Caco-2 (cell line): ENCODE results near the gene SUN1. TPM values are rescaled to one million over a fixed set of nuclear protein-coding genes. Genes with fewer than 3 reads are reported as not detected.

Source experiments
- BruUV-seq: library from RNA; stranded (reverse); fragments of 400-500 nt; replicated peaks from 2 replicates; lab custom pipeline; 2021; lab: Mats Ljungman, UMichigan
- CTCF ChIA-PET: fragments of 300-600 bp; sonication (Branson Sonifier 250); formaldehyde crosslinking; loops from one replicate; lab custom pipeline; 2022; ENCODE audit warnings: antibody characterized with exemption; lab: Charles Lee
- POLR2A ChIA-PET: fragments of 300-600 bp; sonication (Branson Sonifier 250); formaldehyde crosslinking; loops from one replicate; lab custom pipeline; 2022; ENCODE audit warnings: antibody characterized with exemption; lab: Charles Lee
- DNase-seq, 2 experiments: peaks; one replicate each; pipeline versions ENCODE4 v3.0.0 to v3.0.0-alpha.2; 2020 to 2022
- H3K27me3 ChIP-seq: replicated peaks from 2 replicates; pipeline ENCODE4 v1.6.0; 2011; ENCODE audit warnings: low read length; ENCODE audit not compliant: control insufficient read depth, insufficient read depth
- H3K36me3 ChIP-seq: 2 replicates; pipeline ENCODE4 v1.5.1; 2011; ENCODE audit warnings: low read length; ENCODE audit not compliant: control insufficient read depth, insufficient read depth
- H3K4me1 ChIP-seq: fragments of 250-450 bp; sonication (Bioruptor Pico); 2 replicates; pipeline ENCODE4 v1.5.1; 2020; ENCODE audit warnings: mild to moderate bottlenecking
- H3K4me3 ChIP-seq: 2 replicates; pipeline ENCODE4 v1.5.1; 2011; ENCODE audit warnings: low read depth, mild to moderate bottlenecking, control low read depth, low read length
- H3K9me3 ChIP-seq: fragments of 250-450 bp; sonication (Bioruptor Pico); 2 replicates; pipeline ENCODE4 v1.5.1; 2020; ENCODE audit warnings: mild to moderate bottlenecking, moderate library complexity
- H3K27ac Mint-ChIP-seq: one replicate; pipeline ENCODE4 v1.8.0; 2022; ENCODE audit warnings: mixed read lengths; ENCODE audit not compliant: unreplicated experiment
- H3K27me3 Mint-ChIP-seq: one replicate; pipeline ENCODE4 v1.8.0; 2022; ENCODE audit warnings: mixed read lengths; ENCODE audit not compliant: insufficient read depth, unreplicated experiment
- H3K36me3 Mint-ChIP-seq: one replicate; pipeline ENCODE4 v1.8.0; 2022; ENCODE audit warnings: mild to moderate bottlenecking, mixed read lengths; ENCODE audit not compliant: insufficient read depth, unreplicated experiment
- H3K4me1 Mint-ChIP-seq: one replicate; pipeline ENCODE4 v1.8.0; 2022; ENCODE audit warnings: low read depth, mixed read lengths; ENCODE audit not compliant: unreplicated experiment
- H3K4me3 Mint-ChIP-seq: one replicate; pipeline ENCODE4 v1.8.0; 2022; ENCODE audit warnings: mild to moderate bottlenecking, moderate library complexity, mixed read lengths; ENCODE audit not compliant: unreplicated experiment
- H3K9me3 Mint-ChIP-seq: one replicate; pipeline ENCODE4 v1.8.0; 2022; ENCODE audit warnings: mixed read lengths; ENCODE audit not compliant: unreplicated experiment
- CTCF ChIP-seq, 2 experiments: fragments of 200-600 bp in 1 of 2; IDR thresholded peaks; 1 replicate in 1 of 2; 2 replicates in 1 of 2; pipeline versions ENCODE4 v1.5.1 to v1.8.0; 2011 to 2022; ENCODE audit warnings: antibody characterized with exemption in 1 of 2, control low read depth in 1 of 2, inconsistent platforms in 1 of 2, low read depth in 1 of 2, low read length in 1 of 2, mild to moderate bottlenecking in 1 of 2, moderate library complexity in 1 of 2; ENCODE audit not compliant: insufficient read depth in 1 of 2, severe bottlenecking in 1 of 2, unreplicated experiment in 1 of 2
- intact Hi-C: fragments of 100-400 bp; cut with micrococcal nuclease; formaldehyde crosslinking; loops from one replicate; pipeline ENCODE4 v1.10.0; 2022; ENCODE audit not compliant: unreplicated experiment
- total RNA-seq: library from RNA; stranded (reverse); gene quantifications from 2 replicates; pipeline ENCODE4 v1.2.3, GENCODE V29; 2022

SUN1 gene
- total RNA-seq, 1 experiment from 2014 or later = 146 TPM

DNA sequence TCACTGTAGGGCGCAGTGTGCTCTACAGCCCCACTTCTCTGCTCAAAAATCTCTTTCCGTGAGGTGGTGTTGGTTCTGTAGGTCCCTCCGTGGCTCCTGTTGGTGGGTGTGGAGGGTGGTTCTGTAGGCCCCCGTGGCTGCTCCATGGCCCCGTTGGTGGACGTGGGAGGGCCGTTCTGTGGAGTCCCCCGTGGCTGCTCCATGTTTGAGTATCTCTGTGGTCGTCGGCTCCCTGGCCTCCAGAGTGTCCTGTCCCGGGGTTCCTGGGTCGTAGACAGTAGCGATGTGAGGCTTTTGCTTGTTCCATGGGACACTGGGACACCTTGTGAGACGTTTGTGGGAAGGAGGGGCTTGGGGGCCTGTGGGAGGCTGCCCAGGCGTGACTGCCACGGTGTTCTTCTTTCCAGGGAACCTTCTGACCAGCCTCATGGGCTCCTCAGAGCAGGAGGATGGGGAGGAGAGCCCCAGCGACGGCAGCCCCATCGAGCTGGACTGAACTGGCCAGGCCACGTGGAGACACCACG is 62.7 kb downstream of the SUN1 start:
- intact Hi-C loops = no loop called here
- H3K27ac Mint-ChIP-seq = peak overlapping the region; percentile 55
- CTCF ChIA-PET = no interaction called here

DNA sequence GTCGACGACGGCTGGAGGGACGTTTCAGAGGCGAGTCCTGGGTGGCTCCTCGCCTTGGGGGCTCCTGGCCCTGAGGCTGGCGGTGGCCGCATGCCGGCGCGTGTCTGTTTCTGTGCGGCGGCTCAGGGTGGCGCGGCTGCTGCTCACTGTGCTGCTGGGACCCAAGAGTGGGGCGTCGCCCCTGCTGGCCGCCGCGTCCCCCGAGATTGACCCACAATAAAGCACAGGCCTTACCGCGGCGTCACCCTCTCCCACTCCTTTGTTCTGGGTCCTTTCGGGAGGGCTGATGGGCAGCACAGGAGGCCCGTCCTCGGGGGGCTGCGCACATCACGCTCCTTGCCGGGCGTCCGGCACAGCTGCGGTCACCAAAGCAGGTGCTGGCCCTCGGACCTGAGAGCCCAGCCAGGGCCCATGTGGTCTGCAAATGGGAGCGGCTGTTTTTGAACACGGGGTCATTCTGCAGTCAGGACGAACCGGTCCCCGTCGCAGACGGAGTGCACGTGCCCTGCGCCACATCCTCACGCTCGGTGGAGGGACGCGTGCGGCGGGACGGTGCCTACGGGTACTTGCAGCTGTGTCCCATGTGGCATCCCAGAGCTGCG is 63.3 kb downstream of the SUN1 start:
- Histone ChIP-seq H3K27me3 (no peaks in the 10 kb centered on the region), H3K4me3 (no peak overlapping the region), H3K9me3 (no peaks in the 10 kb centered on the region), H3K4me1 (no peaks in the 10 kb centered on the region), H3K36me3 (peaks cover 7% of the 10 kb centered on the region)
- Mint-ChIP-seq H3K27me3 (no peaks in the 10 kb centered on the region), H3K36me3 (peaks cover 100% of the 10 kb centered on the region), H3K4me3 (no peak overlapping the region), H3K9me3 (peaks cover 7% of the 10 kb centered on the region), H3K4me1 (no peaks in the 10 kb centered on the region), H3K27ac (peak overlapping the region; percentile 55)
- no peak for DNase-seq
- BruUV-seq = no TSS peak
- intact Hi-C loops = no loop called here
- TF ChIP-seq CTCF (IDR thresholded peaks at IDR 0.05; ENCODE audit: insufficient read depth in 1 of 2, low read depth in 1 of 2, low read length in 1 of 2, severe bottlenecking in 1 of 2, unreplicated experiment in 1 of 2) = no peak
- CTCF ChIA-PET = no interaction called here
- POLR2A ChIA-PET = no interaction called here

More for the DNA sequence above, 62.7 kb downstream of the SUN1 start:
- DNase-seq = no peak
- H3K4me3 Mint-ChIP-seq = no peak overlapping the region
- POLR2A ChIA-PET = no interaction called here
- H3K27me3 Mint-ChIP-seq = no peaks in the 10 kb centered on the region
- H3K4me3 ChIP-seq = no peak overlapping the region
- H3K27me3 ChIP-seq = no peaks in the 10 kb centered on the region
- no TSS peak for BruUV-seq
- no peaks in the 10 kb centered on the region for H3K9me3 ChIP-seq
- H3K36me3 ChIP-seq = peaks cover 8% of the 10 kb centered on the region
- no peaks in the 10 kb centered on the region for H3K4me1 ChIP-seq
- peaks cover 98% of the 10 kb centered on the region for H3K36me3 Mint-ChIP-seq
- no peak for TF ChIP-seq CTCF (IDR thresholded peaks at IDR 0.05; ENCODE audit: insufficient read depth in 1 of 2, low read depth in 1 of 2, low read length in 1 of 2, severe bottlenecking in 1 of 2, unreplicated experiment in 1 of 2)
- no peaks in the 10 kb centered on the region for H3K4me1 Mint-ChIP-seq
- peaks cover 7% of the 10 kb centered on the region for H3K9me3 Mint-ChIP-seq

GRCh38 chr7:896346-897075 is 64.2 kb downstream of the SUN1 start:
- H3K4me1 ChIP-seq = no peaks in the 10 kb centered on the region
- no peaks in the 10 kb centered on the region for H3K27me3 Mint-ChIP-seq
- no peak overlapping the region for H3K4me3 Mint-ChIP-seq
- H3K4me1 Mint-ChIP-seq = no peaks in the 10 kb centered on the region
- intact Hi-C loops = no loop called here
- H3K9me3 Mint-ChIP-seq = peaks cover 7% of the 10 kb centered on the region
- CTCF ChIA-PET = interaction anchor here (0.8 kb wide), 1 partner anchor 17 kb away, joined by 6 read pairs; no protein-coding TSS in a partner anchor
- peaks cover 6% of the 10 kb centered on the region for H3K36me3 ChIP-seq
- POLR2A ChIA-PET = no interaction called here
- peak overlapping the region; percentile 50 for H3K27ac Mint-ChIP-seq
- H3K4me3 ChIP-seq = no peak overlapping the region
- no TSS peak for BruUV-seq
- DNase-seq = no peak
- H3K36me3 Mint-ChIP-seq = peaks cover 100% of the 10 kb centered on the region
- H3K9me3 ChIP-seq = no peaks in the 10 kb centered on the region
- no peaks in the 10 kb centered on the region for H3K27me3 ChIP-seq
- TF ChIP-seq CTCF (IDR thresholded peaks at IDR 0.05; ENCODE audit: insufficient read depth in 1 of 2, low read depth in 1 of 2, low read length in 1 of 2, severe bottlenecking in 1 of 2, unreplicated experiment in 1 of 2) = no peak
